SH-SY5Y (cell line): ENCODE data around the gene FBXW7.

Experiments
- GATA2 ChIP-seq: IDR thresholded peaks from 2 replicates; pipeline ENCODE4 v1.6.1; 2011; ENCODE audit warnings: mild to moderate bottlenecking, low read depth, low read length
- GATA3 ChIP-seq: IDR thresholded peaks from 2 replicates; pipeline ENCODE4 v1.6.1; 2011; ENCODE audit warnings: low read depth, mild to moderate bottlenecking, low read length, moderate library complexity

DNA sequence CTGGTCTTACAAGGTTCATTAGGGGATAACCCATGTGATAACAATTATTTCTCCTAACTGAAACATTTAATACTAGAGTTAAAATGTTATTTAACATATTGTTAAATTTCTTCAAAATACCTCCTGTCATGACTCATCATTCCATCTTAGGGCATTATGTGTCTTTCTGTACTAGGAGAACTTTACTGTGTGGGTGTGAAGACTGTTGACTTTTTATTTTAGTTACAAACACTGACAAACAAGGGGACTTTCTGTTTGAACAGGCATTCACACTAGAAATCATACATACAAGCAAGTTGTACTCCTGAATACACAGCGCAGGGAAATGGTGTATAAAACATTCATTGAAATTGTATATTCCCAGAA is 175.9 kb downstream of the FBXW7 start:
- TF ChIP-seq GATA2 (no peak), GATA3 (no peak)
